CD14-positive monocyte (primary cell): ENCODE data around the gene TUBGCP3. TPM values are rescaled to one million over a fixed set of nuclear protein-coding genes. Genes with fewer than 3 reads are reported as not detected.

Experiments used
- DNase-seq, 3 donors: peaks; one replicate each; pipeline ENCODE4 v3.0.0-alpha.2; 2011 to 2022
- H2AFZ ChIP-seq: 2 replicates; pipeline ENCODE4 v1.6.0; 2012; ENCODE audit warnings: mild to moderate bottlenecking, low read depth, low read length, inconsistent platforms; ENCODE audit not compliant: insufficient read depth, poor library complexity, severe bottlenecking
- H3K27ac ChIP-seq, 2 donors: 1 replicate in 1 of 2; 2 replicates in 1 of 2; pipeline ENCODE4 v1.5.1; 2012 to 2013; ENCODE audit warnings: low read length in 2 of 2, control low read depth in 1 of 2, inconsistent platforms in 1 of 2, low read depth in 1 of 2, mild to moderate bottlenecking in 1 of 2
- H3K27me3 ChIP-seq, 2 donors: one replicate each; pipeline versions ENCODE4 v1.6.0 to v1.6.1; 2011 to 2013; ENCODE audit warnings: low read length in 2 of 2; ENCODE audit not compliant: control insufficient read depth in 2 of 2, insufficient read depth in 2 of 2
- H3K36me3 ChIP-seq, 2 donors: replicated peaks in 1 of 2; 1 replicate in 1 of 2; 2 replicates in 1 of 2; pipeline versions ENCODE4 v1.5.1 to v1.6.1; 2012 to 2013; ENCODE audit warnings: low read length in 2 of 2, control low read depth in 1 of 2, inconsistent platforms in 1 of 2, mild to moderate bottlenecking in 1 of 2; ENCODE audit not compliant: insufficient read depth in 2 of 2, control insufficient read depth in 1 of 2
- H3K4me1 ChIP-seq, 2 donors: 1 replicate in 1 of 2; 2 replicates in 1 of 2; pipeline versions ENCODE4 v1.5.1 to v1.6.1; 2012 to 2013; ENCODE audit warnings: low read length in 2 of 2, control low read depth in 1 of 2, inconsistent platforms in 1 of 2, mild to moderate bottlenecking in 1 of 2, moderate library complexity in 1 of 2; ENCODE audit not compliant: insufficient read depth in 2 of 2, control insufficient read depth in 1 of 2
- H3K4me2 ChIP-seq: replicated peaks from 2 replicates; pipeline ENCODE3; 2012; ENCODE audit warnings: low read length, moderate library complexity, mild to moderate bottlenecking; ENCODE audit not compliant: poor library complexity, severe bottlenecking; ENCODE audit errors: extremely low read depth
- H3K4me3 ChIP-seq, 3 experiments: fragments of 200-600 bp in 1 of 3; sonication (generic) in 1 of 3; replicated peaks in 1 of 3; 1 replicate in 2 of 3; 2 replicates in 1 of 3; pipeline ENCODE4 v1.5.1; 2011 to 2013; ENCODE audit warnings: low read length in 3 of 3, mild to moderate bottlenecking in 3 of 3, control low read depth in 2 of 3, low read depth in 2 of 3, inconsistent platforms in 1 of 3, moderate library complexity in 1 of 3
- H3K79me2 ChIP-seq: 2 replicates; pipeline ENCODE4 v1.6.0; 2012; ENCODE audit warnings: mild to moderate bottlenecking, control low read depth, inconsistent platforms, low read length, moderate library complexity; ENCODE audit not compliant: insufficient read depth
- H3K9ac ChIP-seq: 2 replicates; pipeline ENCODE4 v1.6.0; 2017; ENCODE audit warnings: low read length, mild to moderate bottlenecking; ENCODE audit not compliant: insufficient read depth, poor library complexity, severe bottlenecking
- H3K9me3 ChIP-seq, 2 donors: replicated peaks in 1 of 2; 1 replicate in 1 of 2; 2 replicates in 1 of 2; pipeline versions ENCODE4 v1.5.1 to v1.6.1; 2012 to 2013; ENCODE audit warnings: low read length in 2 of 2, control low read depth in 1 of 2; ENCODE audit not compliant: control insufficient read depth in 1 of 2, insufficient read depth in 1 of 2
- H4K20me1 ChIP-seq: 2 replicates; pipeline ENCODE4 v1.6.0; 2012; ENCODE audit warnings: mild to moderate bottlenecking, low read length, control low read depth, moderate library complexity; ENCODE audit not compliant: insufficient read depth
- H3K27ac Mint-ChIP-seq, 7 donors: one replicate each; pipeline ENCODE4 v1.8.0; 2020; ENCODE audit warnings: mild to moderate bottlenecking in 7 of 7, mixed read lengths in 7 of 7, moderate library complexity in 6 of 7, inconsistent platforms in 2 of 7
- H3K27me3 Mint-ChIP-seq, 3 donors: one replicate each; pipeline ENCODE4 v1.8.0; 2021 to 2022; ENCODE audit warnings: low read depth in 3 of 3, mild to moderate bottlenecking in 3 of 3, mixed read lengths in 3 of 3, moderate library complexity in 3 of 3, inconsistent platforms in 1 of 3
- H3K36me3 Mint-ChIP-seq, 2 donors: one replicate each; pipeline ENCODE4 v1.8.0; 2020; ENCODE audit warnings: mixed read lengths in 2 of 2, inconsistent platforms in 1 of 2, mild to moderate bottlenecking in 1 of 2
- H3K4me1 Mint-ChIP-seq: one replicate; pipeline ENCODE4 v1.8.0; 2020; ENCODE audit warnings: mild to moderate bottlenecking, mixed read lengths
- H3K4me3 Mint-ChIP-seq, 2 donors: one replicate each; pipeline ENCODE4 v1.8.0; 2020; ENCODE audit warnings: mild to moderate bottlenecking in 2 of 2, mixed read lengths in 2 of 2, moderate library complexity in 1 of 2
- H3K9me3 Mint-ChIP-seq, 7 donors: one replicate each; pipeline ENCODE4 v1.8.0; 2020 to 2022; ENCODE audit warnings: mixed read lengths in 7 of 7, mild to moderate bottlenecking in 6 of 7, moderate library complexity in 6 of 7, inconsistent platforms in 2 of 7
- WGBS: methylation state at CpG from one replicate; pipeline ENCODE4 v1.1.5; 2013; ENCODE audit warnings: missing lambda C conversion rate; ENCODE audit not compliant: insufficient coverage; 5-methylcytosine and 5-hydroxymethylcytosine counted together
- intact Hi-C, 2 donors: fragments of 100-400 bp; cut with micrococcal nuclease; formaldehyde crosslinking; loops; one replicate each; pipeline versions ENCODE4 v1.15.0 to v1.15.1; 2023
- polyA plus RNA-seq, 3 donors: library from polyadenylated mRNA; depleted of rRNA in 1 of 3; unstranded in 2 of 3; stranded (reverse) in 1 of 3; fragments of 300-500 nt in 2 of 3; fragments of >200 nt in 1 of 3; fragmentation: Illumina TruSeq in 2 of 3; gene quantifications; 1 replicate in 2 of 3; 2 replicates in 1 of 3; pipeline ENCODE4 v1.2.3, GENCODE V29; 2012 to 2021
- TF ChIP-seq, protein P1 (sequence below): fragments of 200-600 bp; IDR thresholded peaks from one replicate; pipeline ENCODE4 v1.8.0; 2022; ENCODE audit warnings: antibody characterized with exemption, mild to moderate bottlenecking

TUBGCP3 gene
- polyA plus RNA-seq, 3 donors = 25.4 to 47.1 (median 34.1) TPM

GRCh38 chr13:112576191-112576590, 11.8 kb downstream of the TUBGCP3 start:
- Histone ChIP-seq H3K4me3 (no peak overlapping the region), H3K4me1 (peaks cover 25 to 27% of the 10 kb centered on the region in 2 donors), H3K4me2 (no peak overlapping the region), H3K27me3 (no peaks in the 10 kb centered on the region), H3K9ac (no peak overlapping the region), H3K79me2 (peaks cover 99% of the 10 kb centered on the region), H2AFZ (no peak overlapping the region), H3K9me3 (no peaks in the 10 kb centered on the region), H4K20me1 (peaks cover 81% of the 10 kb centered on the region), H3K27ac (peak overlapping the region in 1 of 2 donors; percentile 70), H3K36me3 (no peaks in the 10 kb centered on the region)
- peaks cover 0 to 1% (median 0%) of the 10 kb centered on the region in 3 donors for H3K27me3 Mint-ChIP-seq
- WGBS = no CpG with 5 or more reads among the region's 4 CpGs
- peaks cover 9% of the 10 kb centered on the region in 2 donors for H3K36me3 Mint-ChIP-seq
- intact Hi-C loops = no loop called here
- no peak for DNase-seq
- H3K27ac Mint-ChIP-seq = peak overlapping the region in 4 of 7 donors; percentile 45 to 94 (median 79)
- H3K4me1 Mint-ChIP-seq = peaks cover 63% of the 10 kb centered on the region
- H3K4me3 Mint-ChIP-seq = no peak overlapping the region
- TF ChIP-seq, protein P1, sequence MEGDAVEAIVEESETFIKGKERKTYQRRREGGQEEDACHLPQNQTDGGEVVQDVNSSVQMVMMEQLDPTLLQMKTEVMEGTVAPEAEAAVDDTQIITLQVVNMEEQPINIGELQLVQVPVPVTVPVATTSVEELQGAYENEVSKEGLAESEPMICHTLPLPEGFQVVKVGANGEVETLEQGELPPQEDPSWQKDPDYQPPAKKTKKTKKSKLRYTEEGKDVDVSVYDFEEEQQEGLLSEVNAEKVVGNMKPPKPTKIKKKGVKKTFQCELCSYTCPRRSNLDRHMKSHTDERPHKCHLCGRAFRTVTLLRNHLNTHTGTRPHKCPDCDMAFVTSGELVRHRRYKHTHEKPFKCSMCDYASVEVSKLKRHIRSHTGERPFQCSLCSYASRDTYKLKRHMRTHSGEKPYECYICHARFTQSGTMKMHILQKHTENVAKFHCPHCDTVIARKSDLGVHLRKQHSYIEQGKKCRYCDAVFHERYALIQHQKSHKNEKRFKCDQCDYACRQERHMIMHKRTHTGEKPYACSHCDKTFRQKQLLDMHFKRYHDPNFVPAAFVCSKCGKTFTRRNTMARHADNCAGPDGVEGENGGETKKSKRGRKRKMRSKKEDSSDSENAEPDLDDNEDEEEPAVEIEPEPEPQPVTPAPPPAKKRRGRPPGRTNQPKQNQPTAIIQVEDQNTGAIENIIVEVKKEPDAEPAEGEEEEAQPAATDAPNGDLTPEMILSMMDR = no peak
- peaks cover 0 to 3% (median 0%) of the 10 kb centered on the region in 7 donors for H3K9me3 Mint-ChIP-seq

- Histone ChIP-seq H3K4me3 (peak overlapping the region in 1 of 3 experiments; percentile 40), H4K20me1 (peaks cover 82% of the 10 kb centered on the region), H3K4me1 (peaks cover 25 to 27% of the 10 kb centered on the region in 2 donors), H3K4me2 (peak overlapping the region; percentile 54), H3K27ac (peak overlapping the region; percentile 63 to 70), H3K9ac (no peak overlapping the region), H3K9me3 (no peaks in the 10 kb centered on the region), H3K36me3 (peaks cover 0 to 4% of the 10 kb centered on the region in 2 donors), H3K27me3 (no peaks in the 10 kb centered on the region), H2AFZ (no peak overlapping the region), H3K79me2 (peaks cover 99% of the 10 kb centered on the region)
- H3K27ac Mint-ChIP-seq = peak overlapping the region; percentile 13 to 94 (median 83)
- TF ChIP-seq, protein P1 = no peak
- peaks cover 0 to 3% (median 0%) of the 10 kb centered on the region in 7 donors for H3K9me3 Mint-ChIP-seq
- 91% methylated on average over 2 of the region's 5 CpGs for WGBS
- peaks cover 9 to 13% of the 10 kb centered on the region in 2 donors for H3K36me3 Mint-ChIP-seq
- intact Hi-C loops = no loop called here
- peak overlapping the region; percentile 62 to 82 for H3K4me3 Mint-ChIP-seq
- no peak for DNase-seq
- H3K4me1 Mint-ChIP-seq = peaks cover 63% of the 10 kb centered on the region
- H3K27me3 Mint-ChIP-seq = peaks cover 0 to 1% (median 0%) of the 10 kb centered on the region in 3 donors
Measured at GRCh38 chr13:112575675-112576074, 12.3 kb downstream of the TUBGCP3 start.
